Liver (tissue), 3 donors: Measurements from ENCODE around the gene IFRD1.

ENCODE experiments used
- GABPA ChIP-seq, 2 donors: IDR thresholded peaks in 1 of 2; conservative IDR thresholded peaks in 1 of 2; 2 replicates each; pipeline ENCODE4 v1.6.1; 2016; ENCODE audit warnings: antibody characterized with exemption in 2 of 2, mild to moderate bottlenecking in 1 of 2, moderate library complexity in 1 of 2
- RAD21 ChIP-seq, 2 donors: IDR thresholded peaks; 2 replicates each; pipeline ENCODE4 v1.6.1; 2016; ENCODE audit warnings: antibody characterized with exemption in 2 of 2, mild to moderate bottlenecking in 2 of 2
- TF ChIP-seq, protein P1 (sequence below): fragments of 150-350 bp; IDR thresholded peaks from 2 replicates; pipeline ENCODE4 v1.5.1; 2017; ENCODE audit warnings: improper control_type of control experiment, low read depth, low read length; ENCODE audit not compliant: missing input control
- TF ChIP-seq, protein P2 (sequence below): IDR thresholded peaks from 2 replicates; pipeline ENCODE4 v1.6.1; 2016; ENCODE audit warnings: antibody characterized with exemption, mild to moderate bottlenecking
- TF ChIP-seq, protein P3 (sequence below): IDR thresholded peaks from 2 replicates; pipeline ENCODE4 v1.6.1; 2016; ENCODE audit warnings: antibody characterized with exemption
- donor health status: healthy.
- donor health status: healthy.

DNA sequence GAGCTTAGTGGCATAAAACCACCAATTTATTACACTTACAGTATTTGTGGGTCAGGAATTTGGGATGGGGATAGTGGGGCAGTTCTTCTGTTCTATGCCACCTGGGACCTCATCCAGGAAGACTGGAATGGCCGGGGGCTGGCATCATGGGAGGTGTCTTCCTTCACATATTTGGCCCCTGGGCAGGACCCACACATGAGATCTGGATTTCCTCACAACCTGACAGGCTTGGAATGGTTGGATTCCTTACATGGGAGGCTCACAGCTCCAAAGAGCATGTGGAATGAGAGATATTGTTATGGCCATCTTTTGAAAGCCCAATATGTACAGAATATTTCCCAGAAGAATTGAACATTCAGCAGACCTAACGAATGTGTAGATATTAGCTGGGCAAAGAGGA is 52.4 kb downstream of the IFRD1 start:
- no peak for TF ChIP-seq RAD21 (IDR thresholded peaks at IDR 0.05)
- TF ChIP-seq, protein P1, sequence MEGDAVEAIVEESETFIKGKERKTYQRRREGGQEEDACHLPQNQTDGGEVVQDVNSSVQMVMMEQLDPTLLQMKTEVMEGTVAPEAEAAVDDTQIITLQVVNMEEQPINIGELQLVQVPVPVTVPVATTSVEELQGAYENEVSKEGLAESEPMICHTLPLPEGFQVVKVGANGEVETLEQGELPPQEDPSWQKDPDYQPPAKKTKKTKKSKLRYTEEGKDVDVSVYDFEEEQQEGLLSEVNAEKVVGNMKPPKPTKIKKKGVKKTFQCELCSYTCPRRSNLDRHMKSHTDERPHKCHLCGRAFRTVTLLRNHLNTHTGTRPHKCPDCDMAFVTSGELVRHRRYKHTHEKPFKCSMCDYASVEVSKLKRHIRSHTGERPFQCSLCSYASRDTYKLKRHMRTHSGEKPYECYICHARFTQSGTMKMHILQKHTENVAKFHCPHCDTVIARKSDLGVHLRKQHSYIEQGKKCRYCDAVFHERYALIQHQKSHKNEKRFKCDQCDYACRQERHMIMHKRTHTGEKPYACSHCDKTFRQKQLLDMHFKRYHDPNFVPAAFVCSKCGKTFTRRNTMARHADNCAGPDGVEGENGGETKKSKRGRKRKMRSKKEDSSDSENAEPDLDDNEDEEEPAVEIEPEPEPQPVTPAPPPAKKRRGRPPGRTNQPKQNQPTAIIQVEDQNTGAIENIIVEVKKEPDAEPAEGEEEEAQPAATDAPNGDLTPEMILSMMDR, result no peak
- no peak for TF ChIP-seq GABPA (IDR thresholded peaks at IDR 0.05 in 1 of 2, conservative IDR thresholded peaks at IDR 0.05 in 1 of 2)
- TF ChIP-seq, protein P2, sequence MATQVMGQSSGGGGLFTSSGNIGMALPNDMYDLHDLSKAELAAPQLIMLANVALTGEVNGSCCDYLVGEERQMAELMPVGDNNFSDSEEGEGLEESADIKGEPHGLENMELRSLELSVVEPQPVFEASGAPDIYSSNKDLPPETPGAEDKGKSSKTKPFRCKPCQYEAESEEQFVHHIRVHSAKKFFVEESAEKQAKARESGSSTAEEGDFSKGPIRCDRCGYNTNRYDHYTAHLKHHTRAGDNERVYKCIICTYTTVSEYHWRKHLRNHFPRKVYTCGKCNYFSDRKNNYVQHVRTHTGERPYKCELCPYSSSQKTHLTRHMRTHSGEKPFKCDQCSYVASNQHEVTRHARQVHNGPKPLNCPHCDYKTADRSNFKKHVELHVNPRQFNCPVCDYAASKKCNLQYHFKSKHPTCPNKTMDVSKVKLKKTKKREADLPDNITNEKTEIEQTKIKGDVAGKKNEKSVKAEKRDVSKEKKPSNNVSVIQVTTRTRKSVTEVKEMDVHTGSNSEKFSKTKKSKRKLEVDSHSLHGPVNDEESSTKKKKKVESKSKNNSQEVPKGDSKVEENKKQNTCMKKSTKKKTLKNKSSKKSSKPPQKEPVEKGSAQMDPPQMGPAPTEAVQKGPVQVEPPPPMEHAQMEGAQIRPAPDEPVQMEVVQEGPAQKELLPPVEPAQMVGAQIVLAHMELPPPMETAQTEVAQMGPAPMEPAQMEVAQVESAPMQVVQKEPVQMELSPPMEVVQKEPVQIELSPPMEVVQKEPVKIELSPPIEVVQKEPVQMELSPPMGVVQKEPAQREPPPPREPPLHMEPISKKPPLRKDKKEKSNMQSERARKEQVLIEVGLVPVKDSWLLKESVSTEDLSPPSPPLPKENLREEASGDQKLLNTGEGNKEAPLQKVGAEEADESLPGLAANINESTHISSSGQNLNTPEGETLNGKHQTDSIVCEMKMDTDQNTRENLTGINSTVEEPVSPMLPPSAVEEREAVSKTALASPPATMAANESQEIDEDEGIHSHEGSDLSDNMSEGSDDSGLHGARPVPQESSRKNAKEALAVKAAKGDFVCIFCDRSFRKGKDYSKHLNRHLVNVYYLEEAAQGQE, result no peak
- TF ChIP-seq, protein P3, sequence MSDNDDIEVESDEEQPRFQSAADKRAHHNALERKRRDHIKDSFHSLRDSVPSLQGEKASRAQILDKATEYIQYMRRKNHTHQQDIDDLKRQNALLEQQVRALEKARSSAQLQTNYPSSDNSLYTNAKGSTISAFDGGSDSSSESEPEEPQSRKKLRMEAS, result no peak
